T-helper 1 cell treated with Interleukin-12 subunit alpha and Interleukin-12 subunit beta and Interleukin-4 antibody, amounts not matched to agents 30 ng/mL and 1 ng/mL, for 36 hours (primary cell): ENCODE measurements around the gene KMT2E. TPM values are rescaled to one million over a fixed set of nuclear protein-coding genes. Genes with fewer than 3 reads are reported as not detected.
"Not testable (repeated sequence)": the region's sequence is repeated elsewhere in the genome, so short reads cannot be mapped to it uniquely, and the experiment has no call there.

ENCODE experiments used
- intact Hi-C: fragments of 100-400 bp; cut with micrococcal nuclease; formaldehyde crosslinking; loops from one replicate; pipeline ENCODE4 v1.15.1; 2024
- total RNA-seq: library from RNA; stranded (reverse); gene quantifications from 2 replicates; pipeline ENCODE4 v1.2.3, GENCODE V29; 2022

Gene KMT2E
- total RNA-seq, 1 donor from 2014 or later: 125 TPM

DNA sequence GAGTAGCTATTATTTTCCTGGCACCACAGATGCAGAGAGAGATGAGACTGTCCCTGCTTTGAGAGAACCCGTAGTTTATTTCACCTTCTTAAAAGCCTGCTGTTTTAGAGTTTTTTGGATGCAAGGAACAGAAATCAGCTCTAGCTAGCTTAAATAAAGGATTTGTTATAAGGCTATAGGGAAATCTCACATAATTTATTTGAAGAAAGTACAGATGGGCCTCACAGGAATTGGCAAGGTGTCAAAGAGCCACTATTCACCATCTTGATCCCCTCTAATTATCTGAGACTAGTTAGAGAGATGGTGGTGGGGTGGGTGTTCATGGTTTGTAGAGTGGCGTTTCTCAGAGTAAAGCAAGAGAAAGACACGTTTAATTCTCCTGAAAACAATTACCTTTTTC, 7.3 kb downstream of the KMT2E start:
- intact Hi-C loops: loop anchor here (1.0 kb wide), 1 partner anchor 9 kb away; no protein-coding TSS in a partner anchor

DNA sequence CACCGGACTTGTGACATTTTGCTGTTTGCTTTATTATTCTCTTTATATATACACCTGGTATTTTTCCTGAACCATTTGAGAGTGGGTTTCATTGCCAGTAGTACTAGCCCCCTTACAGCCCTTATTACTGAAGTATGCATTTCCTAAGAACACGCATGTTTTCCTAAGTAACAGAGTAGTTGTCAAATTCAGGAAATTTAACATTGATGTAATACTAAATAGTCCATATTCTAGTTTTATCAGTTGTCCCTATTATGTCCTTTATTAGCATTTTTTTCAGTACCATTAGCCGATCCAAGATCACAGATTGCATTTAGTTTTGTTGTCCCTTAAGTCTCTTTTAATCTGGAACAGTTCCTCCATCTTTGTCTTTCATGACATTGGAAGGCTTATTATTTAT, 8.0 kb downstream of the KMT2E start:
- intact Hi-C loops: loop anchor here (1.0 kb wide), 1 partner anchor 8 kb away; no protein-coding TSS in a partner anchor

DNA sequence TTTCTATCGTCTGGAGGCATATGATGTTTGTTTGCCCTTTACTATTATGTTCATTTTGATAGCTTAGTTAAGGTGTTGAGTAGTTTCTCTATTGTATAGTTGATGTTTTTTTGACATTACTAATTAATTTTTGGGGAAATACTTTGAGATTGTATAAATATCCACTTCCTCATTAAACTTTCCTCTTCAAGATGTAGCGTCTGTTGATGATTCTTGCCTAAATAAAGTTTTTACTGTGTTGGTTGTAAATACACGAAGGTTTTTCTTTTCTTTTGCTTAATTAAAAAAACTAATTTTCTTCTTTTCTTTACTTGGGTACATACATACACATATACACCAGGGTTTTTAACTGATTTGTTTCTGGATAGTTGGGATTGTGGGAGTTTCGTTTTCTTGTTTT, 8.5 kb downstream of the KMT2E start:
- intact Hi-C loops: no loop called here

DNA sequence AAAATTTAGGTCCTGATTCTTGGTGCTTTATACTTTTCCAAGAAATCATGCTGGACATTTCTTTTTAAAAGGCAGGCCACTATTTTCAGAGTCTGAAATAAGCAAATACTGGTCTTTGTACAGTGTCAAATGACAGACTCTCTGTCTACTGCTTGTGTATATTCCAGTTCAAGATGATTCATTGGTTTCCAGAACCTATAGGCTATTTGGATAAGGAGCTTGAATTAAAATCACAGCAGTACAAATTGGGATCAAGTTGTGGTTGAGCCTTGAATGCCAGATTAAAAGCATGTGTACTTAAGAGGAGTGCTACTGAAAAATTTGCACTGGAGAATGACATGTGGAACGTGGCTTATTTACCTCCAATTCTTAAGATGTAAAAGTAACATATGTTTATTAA, 10.7 kb downstream of the KMT2E start:
- intact Hi-C loops: loop anchor here (1.0 kb wide), 1 partner anchor 8 kb away; no protein-coding TSS in a partner anchor

DNA sequence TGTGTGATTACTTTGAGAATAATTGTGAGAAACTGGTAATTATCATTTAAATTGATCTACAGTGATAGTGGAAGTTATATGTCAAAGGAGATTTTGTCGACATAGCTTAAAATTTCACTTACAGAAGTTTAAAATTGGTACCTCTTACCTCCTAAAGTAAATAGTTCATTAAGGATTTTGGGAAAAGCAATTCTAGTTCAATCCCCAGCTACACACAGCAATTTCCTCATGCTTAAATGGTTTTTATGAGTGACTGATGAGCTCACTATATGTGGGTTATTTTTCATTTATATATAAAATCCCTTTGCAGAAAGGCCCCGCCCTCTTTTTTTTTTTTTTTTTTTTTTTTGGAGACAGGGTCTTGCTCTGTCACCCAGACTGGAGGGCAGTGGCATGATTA, 12.7 kb downstream of the KMT2E start:
- intact Hi-C loops: no loop called here

DNA sequence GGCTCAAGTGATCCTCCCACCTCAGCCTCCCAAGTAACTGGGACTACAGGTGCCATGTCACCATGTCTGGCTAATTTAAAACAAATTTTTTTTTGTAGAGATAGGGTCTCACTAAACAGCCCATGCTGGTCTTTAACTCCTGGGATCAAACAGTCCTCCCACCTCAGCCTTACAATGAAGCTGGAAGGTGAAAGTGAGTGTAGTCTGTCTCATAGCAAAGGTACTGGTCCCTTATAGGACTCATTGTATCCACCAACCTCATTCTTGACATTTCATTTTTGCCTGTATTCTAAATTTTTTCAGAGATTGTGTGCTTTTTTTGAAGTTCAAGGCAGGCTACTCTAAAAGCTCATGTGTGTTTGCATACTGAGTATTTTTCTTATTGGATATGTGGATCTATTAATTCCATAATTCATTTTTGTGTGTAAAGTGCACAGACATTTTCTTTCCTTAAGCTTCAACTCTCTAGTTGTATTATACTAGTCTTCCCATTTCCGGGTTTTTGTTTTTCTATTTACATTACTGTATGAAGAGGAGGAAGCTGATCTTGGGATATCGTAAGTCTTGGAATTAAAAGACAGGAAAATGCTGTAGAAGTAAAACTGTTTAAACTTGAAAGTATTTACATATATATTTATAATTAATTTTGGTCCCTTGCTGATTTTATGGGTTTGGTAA, 13.3 kb downstream of the KMT2E start:
- intact Hi-C loops: no loop called here

DNA sequence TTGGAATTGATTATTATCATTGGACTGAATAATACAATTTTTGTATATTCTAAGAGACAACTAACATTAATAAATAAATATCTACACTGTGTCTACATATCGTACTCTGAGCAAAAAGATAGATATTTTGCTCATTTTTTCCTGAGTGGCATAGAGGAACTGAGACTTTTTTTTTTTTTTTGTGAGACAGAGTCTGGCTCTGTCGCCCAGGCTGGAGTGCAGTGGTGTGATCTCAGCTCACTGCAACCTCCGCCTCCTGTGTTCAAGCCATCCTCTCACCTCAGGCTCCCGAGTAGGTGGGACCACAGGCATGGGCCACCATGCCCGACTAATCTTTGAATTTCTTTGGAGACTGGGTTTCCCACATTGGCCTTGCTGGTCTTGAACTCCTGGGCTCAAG, 14.0 kb downstream of the KMT2E start:
- intact Hi-C loops: no loop called here

DNA sequence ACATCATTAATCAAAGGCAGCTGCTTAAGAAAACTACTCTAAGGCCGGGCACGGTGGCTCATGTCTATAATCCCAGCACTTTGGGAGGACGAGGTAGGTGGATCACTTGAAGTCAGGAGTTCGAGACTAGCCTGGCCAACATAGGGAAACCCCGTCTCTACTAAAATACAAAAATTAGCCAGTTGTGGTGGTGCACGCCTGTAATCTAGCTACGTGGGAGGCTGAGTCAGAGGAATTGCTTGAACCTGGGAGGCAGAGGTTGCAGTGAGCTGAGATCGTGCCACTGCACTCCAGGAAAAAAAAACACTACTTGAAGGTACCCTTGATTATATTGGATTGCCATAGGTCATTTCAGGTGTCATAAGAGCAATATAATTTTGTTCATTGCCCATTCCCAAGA, 14.9 kb downstream of the KMT2E start:
- intact Hi-C loops: not testable (repeated sequence)

DNA sequence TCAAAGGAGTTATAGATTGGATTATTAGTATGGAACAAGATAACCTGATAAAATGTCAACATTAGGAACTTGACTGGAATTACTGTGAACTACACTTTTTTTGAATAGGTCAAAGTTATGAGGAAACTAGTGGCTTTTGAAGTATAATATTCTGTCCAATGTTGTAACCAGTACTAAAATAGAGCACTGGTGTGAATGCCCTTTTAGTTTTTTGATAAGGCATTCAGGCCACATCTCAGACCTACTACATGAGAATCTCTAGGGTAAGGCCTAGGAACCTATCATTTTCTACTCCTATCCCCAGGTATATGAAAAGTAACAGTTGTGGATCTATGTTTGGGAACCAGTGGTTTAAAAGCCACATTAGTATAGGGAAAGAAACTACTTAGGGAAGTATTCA, 16.4 kb downstream of the KMT2E start:
- intact Hi-C loops: loop anchor here (1.0 kb wide), 3 partner anchors 8 to 13 kb away; no protein-coding TSS in a partner anchor

DNA sequence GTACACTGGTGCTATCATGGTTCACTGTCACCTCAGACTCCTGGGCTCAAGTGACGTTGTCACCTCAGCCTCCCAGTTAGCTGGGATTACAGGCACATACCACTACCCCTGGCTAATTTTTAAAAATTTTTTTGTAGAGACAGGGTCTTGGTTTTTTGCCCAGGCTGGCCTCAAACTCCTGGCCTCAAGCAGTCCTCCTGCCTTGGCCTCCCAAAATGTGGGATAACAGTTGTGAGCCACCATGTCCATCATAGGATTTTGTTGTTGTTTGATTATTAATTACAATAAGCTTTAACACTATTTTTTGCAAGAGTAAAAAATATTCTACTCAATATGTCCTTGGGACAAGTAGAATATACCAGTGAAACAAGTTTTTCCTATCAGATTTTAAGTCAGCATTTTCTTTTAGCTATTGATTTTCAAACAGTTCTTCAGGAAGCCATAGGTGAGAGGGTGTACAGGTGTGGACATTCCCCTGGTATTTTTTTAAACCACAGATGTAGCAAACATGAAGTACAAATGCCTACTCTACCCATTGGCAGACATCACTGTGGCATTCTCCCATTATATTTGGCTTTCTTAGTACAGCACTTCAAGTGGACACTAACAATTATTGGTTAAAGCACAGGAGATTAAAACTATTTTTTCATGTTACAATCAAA, 18.7 kb downstream of the KMT2E start:
- intact Hi-C loops: no loop called here

DNA sequence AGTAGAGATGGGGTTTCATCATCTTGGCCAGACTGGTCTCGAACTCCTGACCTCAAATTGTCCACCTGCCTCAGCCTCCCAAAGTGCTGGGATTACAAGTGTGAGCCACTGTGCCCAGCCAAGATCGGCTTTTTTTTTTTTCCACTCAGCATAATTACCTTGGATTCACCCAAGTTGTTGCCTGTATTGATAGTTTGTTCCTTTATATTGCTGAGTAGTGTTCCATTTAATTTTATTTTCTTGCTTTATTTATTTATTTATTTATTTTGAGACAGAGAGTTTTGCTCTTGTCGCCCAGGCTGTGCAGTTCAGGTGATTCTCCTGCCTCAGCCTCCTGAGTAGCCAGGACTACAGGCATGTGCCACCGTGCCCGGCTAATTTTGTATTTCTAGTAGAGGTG, 21.3 kb downstream of the KMT2E start:
- intact Hi-C loops: no loop called here

DNA sequence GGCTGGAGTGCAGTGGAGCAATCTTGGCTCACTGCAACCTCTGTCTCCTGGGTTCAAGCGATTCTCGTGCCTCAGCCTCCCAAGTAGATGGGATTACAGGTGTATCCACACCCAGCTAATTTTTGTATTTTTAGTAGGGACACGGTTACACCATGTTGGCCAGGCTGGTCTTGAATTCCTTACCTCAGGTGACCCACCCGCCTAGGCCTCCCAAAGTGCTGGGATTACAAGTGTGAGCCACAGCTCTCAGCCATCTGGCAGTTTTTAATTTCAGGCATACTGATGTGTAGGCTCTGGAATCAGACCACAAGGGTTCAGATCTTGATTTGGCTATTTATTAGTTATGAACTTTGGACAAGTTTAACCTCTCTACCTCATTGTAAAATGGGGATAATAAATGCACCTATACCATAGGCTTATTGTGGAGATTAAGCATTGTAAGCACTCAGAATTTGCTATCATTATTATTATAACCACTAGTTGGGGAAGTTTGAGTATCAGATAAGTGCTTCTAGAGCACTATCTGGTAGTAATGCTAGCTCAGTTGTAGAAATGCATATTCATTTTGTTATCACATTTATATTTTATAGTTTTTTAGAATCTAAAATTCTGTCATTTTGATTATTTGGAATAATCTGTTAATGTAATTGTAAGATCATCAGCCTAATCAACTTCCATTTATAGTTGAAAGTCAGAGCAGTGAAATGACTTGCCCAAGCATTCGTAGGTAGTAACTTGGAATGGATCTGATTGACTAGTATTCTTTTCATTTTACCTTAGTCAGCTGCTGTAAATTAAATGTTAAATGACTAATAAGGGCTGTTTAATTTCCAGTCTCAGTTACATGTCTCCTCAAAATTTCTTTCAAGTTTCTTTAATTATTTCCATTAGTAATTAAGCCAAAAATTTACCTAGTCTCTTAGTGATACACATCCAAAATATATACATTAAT, 22.5 kb downstream of the KMT2E start:
- intact Hi-C loops: no loop called here

DNA sequence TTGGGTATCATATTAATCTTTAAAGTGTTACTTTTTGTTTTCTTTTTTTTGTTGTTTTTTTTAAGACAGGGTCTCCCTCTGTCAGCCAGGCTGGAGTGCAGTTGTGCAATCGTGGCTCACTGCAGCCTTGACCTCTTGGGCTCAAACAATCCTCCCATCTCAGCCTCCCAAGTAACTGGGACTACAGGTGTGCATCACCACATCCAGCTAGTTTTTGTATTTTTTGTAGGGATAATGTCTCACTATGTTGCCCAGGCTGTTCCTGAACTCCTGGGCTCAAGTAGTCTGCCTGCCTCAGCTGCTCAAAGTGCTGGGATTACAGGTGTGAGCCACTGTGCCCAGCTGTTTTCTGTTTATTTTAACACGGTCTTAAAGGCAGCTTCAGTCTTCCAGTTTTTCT, 23.3 kb downstream of the KMT2E start:
- intact Hi-C loops: no loop called here

DNA sequence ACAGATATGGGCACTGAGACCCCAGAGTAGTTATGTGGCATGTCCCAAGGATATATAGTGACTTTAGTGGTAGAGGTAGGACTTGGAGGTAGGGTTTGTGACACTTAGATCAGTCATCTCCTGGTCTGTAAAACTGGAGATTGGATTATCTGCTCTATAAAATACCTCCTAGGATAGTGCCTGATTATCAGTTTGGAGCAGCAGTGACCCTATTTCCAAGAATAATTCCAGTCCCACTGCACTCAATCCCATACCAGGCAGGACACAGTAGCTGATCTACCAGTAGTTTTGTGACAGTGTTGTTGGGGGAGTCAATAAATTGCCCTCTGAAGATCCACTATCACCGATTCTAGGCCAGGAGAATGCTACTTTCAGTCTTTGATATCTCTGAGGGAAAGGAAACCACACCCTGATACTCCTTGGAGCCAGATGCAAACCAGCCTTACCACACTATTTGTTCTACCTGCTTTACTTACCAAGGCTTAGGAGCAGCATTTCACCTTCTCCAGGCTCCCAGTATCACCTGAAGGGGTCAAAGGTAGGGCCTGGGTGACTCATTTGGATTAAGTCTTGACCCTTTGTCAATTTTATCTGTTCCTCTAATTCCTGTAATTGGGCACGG, 30.6 kb downstream of the KMT2E start:
- intact Hi-C loops: loop anchor here (1.0 kb wide), 1 partner anchor 10 kb away; no protein-coding TSS in a partner anchor

DNA sequence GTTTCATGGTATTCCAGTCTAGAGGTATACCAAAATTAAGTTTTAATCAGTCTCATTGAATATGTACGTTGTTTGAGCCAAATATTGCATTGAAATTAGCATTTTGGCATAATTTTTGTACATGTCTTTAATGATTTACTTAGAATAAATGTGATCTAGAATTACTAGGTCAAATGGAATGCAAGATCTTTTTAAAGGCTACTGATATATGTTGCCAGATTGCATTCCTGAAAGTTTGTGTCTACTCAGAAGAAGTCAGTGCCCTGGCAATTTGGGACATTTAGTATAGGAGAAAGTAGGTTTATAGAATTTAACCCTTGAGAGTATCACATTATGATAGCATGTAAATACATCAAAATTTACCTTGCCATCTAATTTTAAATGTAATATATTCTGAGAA, 32.4 kb downstream of the KMT2E start:
- intact Hi-C loops: no loop called here

DNA sequence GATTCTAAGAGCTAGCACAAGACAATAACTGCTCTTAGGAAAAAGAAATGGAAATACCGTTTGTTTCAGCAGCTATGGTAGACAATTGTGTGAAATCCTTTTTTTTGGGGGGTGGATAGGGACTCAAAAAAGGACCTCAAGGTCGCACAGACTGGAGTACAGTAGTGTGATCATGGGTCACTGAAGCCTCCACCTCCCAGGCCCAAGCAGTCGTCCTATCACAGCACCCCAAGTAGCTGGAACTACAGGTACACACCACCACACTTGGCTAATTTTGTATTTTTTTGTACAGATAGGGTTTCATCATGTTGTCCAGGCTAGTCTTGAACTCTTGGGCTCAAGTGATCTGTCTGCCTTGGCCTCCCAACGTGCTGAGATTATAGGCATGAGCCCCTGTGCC, 33.9 kb downstream of the KMT2E start:
- intact Hi-C loops: no loop called here

DNA sequence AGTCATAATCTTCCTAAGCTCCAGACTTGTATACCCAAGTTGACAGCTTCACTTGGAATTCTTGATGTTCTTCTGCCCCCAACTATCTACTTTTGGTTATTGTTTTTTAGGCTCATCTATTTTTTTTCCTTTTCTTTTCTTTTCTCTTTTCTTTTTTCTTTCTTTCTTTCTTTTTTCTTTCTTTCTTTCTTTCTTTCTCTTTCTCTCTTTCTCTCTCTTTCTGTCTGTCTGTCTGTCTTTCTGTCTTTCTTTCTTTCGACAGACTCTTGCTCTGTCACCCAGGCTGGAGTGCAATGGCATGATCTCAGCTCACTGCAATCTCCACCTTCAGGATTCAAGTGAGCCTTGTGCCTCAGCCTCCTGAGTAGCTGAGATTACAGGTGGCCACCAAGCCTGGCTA, 36.5 kb downstream of the KMT2E start:
- intact Hi-C loops: no loop called here

DNA sequence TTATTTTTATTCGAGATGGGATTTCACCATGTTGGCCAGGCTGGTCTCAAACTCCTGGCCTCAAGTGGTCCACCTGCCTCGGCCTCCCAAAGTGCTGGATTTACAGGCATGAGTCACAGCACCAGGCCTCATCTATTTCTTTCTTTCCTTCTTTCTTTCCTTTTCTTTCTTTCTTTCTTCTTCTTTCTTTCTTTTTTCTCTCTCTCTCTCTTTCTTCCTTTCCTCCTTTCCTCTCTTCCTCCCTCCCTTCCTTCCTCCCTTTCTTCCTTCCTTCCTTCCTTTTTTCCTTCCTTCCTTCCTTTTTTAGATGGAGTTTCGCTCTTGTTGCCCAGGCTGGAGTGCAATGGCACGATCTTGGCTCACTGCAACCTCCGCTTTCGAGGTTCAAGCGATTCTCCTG, 36.9 kb downstream of the KMT2E start:
- intact Hi-C loops: not testable (repeated sequence)

DNA sequence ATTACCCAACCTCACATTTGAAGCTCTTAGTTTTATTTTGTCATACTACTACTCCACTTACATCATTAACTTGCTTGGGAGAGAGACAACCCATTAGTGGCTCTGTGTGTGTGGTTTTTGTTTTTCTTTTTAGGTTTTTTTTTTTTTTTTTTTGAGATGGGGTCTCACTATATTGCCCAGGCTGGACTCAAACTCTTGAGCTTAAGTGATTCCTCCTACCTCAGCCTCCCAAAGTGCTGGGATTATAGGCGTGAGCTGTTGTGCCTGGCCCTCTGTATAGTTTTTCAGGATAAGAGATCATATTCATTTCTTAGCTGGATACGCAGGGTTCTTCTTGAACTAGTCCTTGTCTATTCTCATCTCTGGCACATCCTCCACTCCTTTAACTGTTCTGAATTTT, 41.1 kb downstream of the KMT2E start:
- intact Hi-C loops: no loop called here

DNA sequence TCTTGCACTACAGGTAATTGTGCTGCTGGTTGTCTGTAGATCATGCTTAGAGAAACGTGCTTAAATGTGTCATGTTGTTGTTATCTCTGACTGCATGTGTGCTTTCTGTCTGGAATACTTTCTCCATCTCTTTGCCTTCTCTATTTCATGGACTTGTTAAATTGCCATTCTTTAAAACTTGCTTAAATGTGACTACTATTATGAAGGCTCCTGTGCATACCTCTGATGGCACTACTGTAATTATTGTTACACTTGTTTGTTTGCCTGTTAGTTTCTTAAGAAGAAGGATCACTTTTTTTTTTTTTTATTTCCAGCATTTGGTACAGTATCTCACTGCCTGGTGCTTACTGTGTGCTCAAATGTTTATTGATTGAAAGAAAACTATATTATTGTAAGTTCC, 41.6 kb downstream of the KMT2E start:
- intact Hi-C loops: no loop called here

DNA sequence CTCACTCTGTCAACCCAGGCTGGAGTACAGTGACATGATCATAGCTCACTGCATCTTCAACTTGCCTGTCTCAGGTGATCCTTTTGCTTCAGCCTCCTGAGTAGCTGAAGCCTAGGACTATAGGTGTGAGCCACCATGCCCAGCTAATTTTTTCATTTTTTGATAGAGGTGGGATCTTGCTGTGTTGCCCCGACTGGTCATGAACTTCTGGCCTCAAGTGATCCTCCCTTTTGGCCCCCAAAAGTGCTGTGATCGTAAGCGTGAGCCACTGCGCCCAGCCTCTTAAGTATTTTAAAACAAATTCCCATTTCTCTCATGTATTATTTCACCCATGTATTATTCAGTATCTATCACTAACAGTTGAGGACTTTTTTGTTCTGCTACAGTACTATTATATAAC, 43.5 kb downstream of the KMT2E start:
- intact Hi-C loops: no loop called here
